Measurements from ENCODE around the gene FBXO34. TPM values are rescaled to one million over a fixed set of nuclear protein-coding genes. Genes with fewer than 3 reads are reported as not detected.

The FBXO34 gene
- total RNA-seq, 2 experiments from 2014 or later = 26.3 to 28.8 TPM

DNA sequence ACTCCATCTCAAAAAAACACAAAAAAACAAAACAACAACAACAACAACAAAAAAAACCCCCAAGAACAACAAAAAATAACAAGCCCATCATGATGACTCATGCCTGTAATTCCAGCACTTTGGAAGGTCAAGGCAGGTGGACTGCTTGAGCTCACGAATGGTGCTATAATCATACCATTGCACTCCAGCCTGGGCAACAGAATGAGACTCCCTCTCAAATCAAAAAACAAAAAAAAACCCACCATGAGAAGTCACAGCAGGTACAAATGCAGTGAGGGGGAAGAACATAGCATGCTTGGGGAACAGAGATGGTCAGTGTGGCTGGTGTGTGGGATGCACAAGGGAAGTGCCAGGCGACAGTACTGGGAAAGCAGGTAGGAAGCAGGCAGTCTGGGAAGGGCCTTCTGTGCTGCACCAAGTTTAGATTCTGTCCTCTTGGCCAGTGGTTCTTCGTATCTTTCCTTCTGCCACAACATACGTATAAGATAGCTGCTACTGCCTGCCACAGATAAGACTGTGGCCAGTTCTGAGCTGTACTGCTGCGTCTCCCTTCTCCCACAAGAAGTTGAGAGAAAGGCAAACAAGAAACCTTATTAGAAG, 112.4 kb downstream of the FBXO34 start:
- Histone ChIP-seq H3K4me3 (ENCODE audit: low read depth, low read length, poor library complexity, severe bottlenecking) (no peak overlapping the region), H2AFZ (ENCODE audit: low read length) (no peak overlapping the region), H4K20me1 (ENCODE audit: insufficient read depth, low read length) (no peaks in the 10 kb centered on the region), H3K79me2 (ENCODE audit: insufficient read depth, low read depth, low read length) (no peaks in the 10 kb centered on the region), H3K4me2 (ENCODE audit: low read length) (no peak overlapping the region), H3K27ac (ENCODE audit: low read depth, low read length, poor library complexity, severe bottlenecking) (no peak overlapping the region), H3K4me1 (ENCODE audit: insufficient read depth, low read length, poor library complexity, severe bottlenecking) (no peaks in the 10 kb centered on the region), H3K36me3 (ENCODE audit: insufficient read depth, low read length) (peaks cover 8% of the 10 kb centered on the region; the same call in 1 of the 2 replicates), H3K9me2 (ENCODE audit: insufficient read depth, low read length) (no peaks in the 10 kb centered on the region), H3K9me3 (ENCODE audit: low read length) (no peaks in the 10 kb centered on the region)
- CTCF ChIA-PET (ENCODE audit: unreplicated experiment) = no interaction called here
- BruUV-seq (replicated peaks) = no TSS peak
- intact Hi-C loops (cut with micrococcal nuclease; ENCODE audit: unreplicated experiment) = no loop called here
- POLR2A ChIA-PET = interaction anchor here (0.7 to 1.6 kb wide), 3 partner anchors 9 to 27 kb away, joined by 3 read pairs; no protein-coding TSS in a partner anchor
- TF ChIP-seq, protein P1, sequence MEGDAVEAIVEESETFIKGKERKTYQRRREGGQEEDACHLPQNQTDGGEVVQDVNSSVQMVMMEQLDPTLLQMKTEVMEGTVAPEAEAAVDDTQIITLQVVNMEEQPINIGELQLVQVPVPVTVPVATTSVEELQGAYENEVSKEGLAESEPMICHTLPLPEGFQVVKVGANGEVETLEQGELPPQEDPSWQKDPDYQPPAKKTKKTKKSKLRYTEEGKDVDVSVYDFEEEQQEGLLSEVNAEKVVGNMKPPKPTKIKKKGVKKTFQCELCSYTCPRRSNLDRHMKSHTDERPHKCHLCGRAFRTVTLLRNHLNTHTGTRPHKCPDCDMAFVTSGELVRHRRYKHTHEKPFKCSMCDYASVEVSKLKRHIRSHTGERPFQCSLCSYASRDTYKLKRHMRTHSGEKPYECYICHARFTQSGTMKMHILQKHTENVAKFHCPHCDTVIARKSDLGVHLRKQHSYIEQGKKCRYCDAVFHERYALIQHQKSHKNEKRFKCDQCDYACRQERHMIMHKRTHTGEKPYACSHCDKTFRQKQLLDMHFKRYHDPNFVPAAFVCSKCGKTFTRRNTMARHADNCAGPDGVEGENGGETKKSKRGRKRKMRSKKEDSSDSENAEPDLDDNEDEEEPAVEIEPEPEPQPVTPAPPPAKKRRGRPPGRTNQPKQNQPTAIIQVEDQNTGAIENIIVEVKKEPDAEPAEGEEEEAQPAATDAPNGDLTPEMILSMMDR (conservative IDR thresholded peaks at IDR 0.05; ENCODE audit: low read length) = no peak
- no peak for TF ChIP-seq EZH2phosphoT487 (IDR thresholded peaks at IDR 0.05; ENCODE audit: borderline replicate concordance, low read depth, low read length)
- no peak for DNase-seq (ENCODE audit: low spot score)

DNA sequence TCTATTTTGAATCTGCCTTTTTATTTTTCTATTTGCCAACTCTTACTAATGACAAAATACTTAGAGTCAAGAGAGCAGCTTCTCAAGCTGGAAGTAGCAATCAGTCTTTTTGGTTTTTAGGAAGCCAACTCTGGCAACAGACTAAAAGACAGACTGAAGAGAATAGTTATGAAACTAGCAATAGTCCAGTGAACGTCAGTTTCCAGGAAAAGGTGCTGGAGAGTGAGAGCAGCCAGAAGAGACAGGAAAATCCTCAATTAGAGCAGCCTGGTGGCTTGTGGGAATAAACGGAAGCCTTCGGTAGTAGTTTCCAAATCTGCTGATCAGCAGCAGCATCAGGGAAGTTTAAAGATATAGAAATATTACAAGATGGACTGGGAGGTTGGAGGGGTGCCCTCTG, 113.3 kb downstream of the FBXO34 start:
- POLR2A ChIA-PET = interaction anchor here (1.6 kb wide), 1 partner anchor 10 kb away, joined by 3 read pairs; no protein-coding TSS in a partner anchor
- Histone ChIP-seq H3K4me2 (ENCODE audit: low read length) (no peak overlapping the region), H3K79me2 (ENCODE audit: insufficient read depth, low read depth, low read length) (no peaks in the 10 kb centered on the region), H3K9me3 (ENCODE audit: low read length) (no peaks in the 10 kb centered on the region), H3K36me3 (ENCODE audit: insufficient read depth, low read length) (peaks cover 13% of the 10 kb centered on the region; the same call in 1 of the 2 replicates), H3K4me3 (ENCODE audit: low read depth, low read length, poor library complexity, severe bottlenecking) (no peak overlapping the region), H3K4me1 (ENCODE audit: insufficient read depth, low read length, poor library complexity, severe bottlenecking) (no peaks in the 10 kb centered on the region), H3K9me2 (ENCODE audit: insufficient read depth, low read length) (no peaks in the 10 kb centered on the region), H2AFZ (ENCODE audit: low read length) (no peak overlapping the region), H3K27ac (ENCODE audit: low read depth, low read length, poor library complexity, severe bottlenecking) (no peak overlapping the region), H4K20me1 (ENCODE audit: insufficient read depth, low read length) (no peaks in the 10 kb centered on the region)
- CTCF ChIA-PET (ENCODE audit: unreplicated experiment) = no interaction called here
- intact Hi-C loops (cut with micrococcal nuclease; ENCODE audit: unreplicated experiment) = no loop called here
- no peak for DNase-seq (ENCODE audit: low spot score)
- BruUV-seq (replicated peaks) = no TSS peak
- TF ChIP-seq EZH2phosphoT487 (IDR thresholded peaks at IDR 0.05; ENCODE audit: borderline replicate concordance, low read depth, low read length) = no peak
- TF ChIP-seq, protein P1 (conservative IDR thresholded peaks at IDR 0.05; ENCODE audit: low read length) = no peak

DNA sequence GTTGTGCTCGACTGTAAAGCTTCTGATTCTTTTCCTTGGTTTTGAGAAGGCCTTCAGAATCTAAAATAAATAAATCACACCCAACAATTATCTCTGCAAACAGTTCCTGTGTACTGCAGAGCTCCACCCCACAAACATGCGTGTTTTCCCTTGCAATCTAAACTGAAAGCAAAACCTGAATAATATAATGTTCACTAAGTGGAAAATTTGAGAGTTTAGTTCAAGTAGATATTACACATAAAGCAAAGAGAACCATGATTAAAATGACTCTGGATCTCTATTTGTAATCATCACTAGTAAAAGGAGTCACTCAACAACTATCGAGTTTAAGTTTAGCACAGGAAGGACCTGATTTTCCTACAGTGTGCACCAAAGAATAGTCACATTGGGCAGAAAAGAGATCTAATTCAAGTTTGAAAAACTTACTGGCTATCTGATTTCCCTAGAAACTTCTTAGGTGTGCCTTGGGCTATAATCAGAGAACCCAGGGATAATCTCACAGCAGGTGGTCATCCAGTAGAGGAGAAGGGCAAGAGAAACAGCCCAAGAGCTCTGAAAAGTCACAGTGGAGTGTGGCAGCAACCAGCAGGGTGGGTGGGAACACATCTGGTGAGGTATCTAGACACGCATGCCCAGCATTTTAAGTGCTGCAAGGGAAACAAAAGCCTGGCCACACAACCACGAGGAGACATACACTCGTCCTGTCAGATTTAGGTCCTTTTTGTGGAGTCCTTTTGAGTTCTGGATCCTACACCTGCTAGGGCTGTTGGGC, 115.0 kb downstream of the FBXO34 start:
- no TSS peak for BruUV-seq (replicated peaks)
- Histone ChIP-seq H3K79me2 (ENCODE audit: insufficient read depth, low read depth, low read length) (no peaks in the 10 kb centered on the region), H3K27ac (ENCODE audit: low read depth, low read length, poor library complexity, severe bottlenecking) (no peak overlapping the region), H3K9me3 (ENCODE audit: low read length) (no peaks in the 10 kb centered on the region), H3K4me3 (ENCODE audit: low read depth, low read length, poor library complexity, severe bottlenecking) (no peak overlapping the region), H3K4me1 (ENCODE audit: insufficient read depth, low read length, poor library complexity, severe bottlenecking) (no peaks in the 10 kb centered on the region), H2AFZ (ENCODE audit: low read length) (no peak overlapping the region), H4K20me1 (ENCODE audit: insufficient read depth, low read length) (no peaks in the 10 kb centered on the region), H3K9me2 (ENCODE audit: insufficient read depth, low read length) (no peaks in the 10 kb centered on the region), H3K36me3 (ENCODE audit: insufficient read depth, low read length) (peaks cover 13% of the 10 kb centered on the region; the same call in 1 of the 2 replicates), H3K4me2 (ENCODE audit: low read length) (no peak overlapping the region)
- TF ChIP-seq, protein P1 (conservative IDR thresholded peaks at IDR 0.05; ENCODE audit: low read length) = no peak
- no peak for TF ChIP-seq EZH2phosphoT487 (IDR thresholded peaks at IDR 0.05; ENCODE audit: borderline replicate concordance, low read depth, low read length)
- DNase-seq (ENCODE audit: low spot score) = no peak
- CTCF ChIA-PET (ENCODE audit: unreplicated experiment) = no interaction called here
- intact Hi-C loops (cut with micrococcal nuclease; ENCODE audit: unreplicated experiment) = no loop called here
- POLR2A ChIA-PET = no interaction called here
